H1 (cell line): ENCODE measurements around the gene PODN. TPM values are rescaled to one million over a fixed set of nuclear protein-coding genes. Genes with fewer than 3 reads are reported as not detected.

Experiments
- CTCF ChIA-PET: fragments of 300-600 bp; sonication (Branson Sonifier 250); formaldehyde crosslinking; loops from one replicate; lab custom pipeline; 2021; ENCODE audit not compliant: partially characterized antibody; lab: Charles Lee
- POLR2A ChIA-PET: fragments of 300-600 bp; sonication (Branson Sonifier 250); formaldehyde crosslinking; loops from one replicate; lab custom pipeline; 2021; ENCODE audit warnings: inconsistent platforms; ENCODE audit not compliant: partially characterized antibody; lab: Charles Lee
- DNase-seq, 2 experiments: peaks; one replicate each; pipeline versions ENCODE4 v3.0.0 to v3.0.0-alpha.2; 2010 to 2022; ENCODE audit warnings: low spot score in 2 of 2, low read depth in 1 of 2, mixed read lengths in 1 of 2
- FAIRE-seq: peaks from 2 replicates; lab custom pipeline; 2011; peaks lifted over from hg19 to GRCh38; lab: Jason Lieb, UNC
- H2AFZ ChIP-seq: 2 replicates; pipeline ENCODE4 v1.8.1; 2012; ENCODE audit warnings: low read length, inconsistent platforms
- H2AK5ac ChIP-seq: 2 replicates; pipeline ENCODE4 v1.6.1; 2013; ENCODE audit warnings: low read depth, low read length
- H2BK120ac ChIP-seq: replicated peaks from 2 replicates; pipeline ENCODE3; 2013; ENCODE audit warnings: low read depth, low read length, inconsistent platforms
- H2BK12ac ChIP-seq: 2 replicates; pipeline ENCODE4 v1.6.1; 2013; ENCODE audit warnings: low read depth, low read length
- H2BK15ac ChIP-seq: 2 replicates; pipeline ENCODE4 v1.6.1; 2013; ENCODE audit warnings: low read length
- H2BK20ac ChIP-seq: 2 replicates; pipeline ENCODE4 v1.6.1; 2013; ENCODE audit warnings: low read length
- H2BK5ac ChIP-seq: 2 replicates; pipeline ENCODE4 v1.6.1; 2013; ENCODE audit warnings: low read depth, low read length
- H3K14ac ChIP-seq: 2 replicates; pipeline ENCODE4 v1.6.1; 2013; ENCODE audit warnings: inconsistent platforms; ENCODE audit not compliant: insufficient read length
- H3K18ac ChIP-seq: 2 replicates; pipeline ENCODE4 v1.6.1; 2013; ENCODE audit warnings: low read length; ENCODE audit errors: extremely low read depth
- H3K23ac ChIP-seq: 2 replicates; pipeline ENCODE4 v1.6.1; 2013; ENCODE audit warnings: inconsistent platforms; ENCODE audit not compliant: insufficient read length
- H3K23me2 ChIP-seq: 2 replicates; pipeline ENCODE4 v1.6.1; 2013; ENCODE audit warnings: low read depth, low read length
- H3K27ac ChIP-seq: 2 replicates; pipeline ENCODE4 v1.6.1; 2011; ENCODE audit warnings: low read depth, low read length, inconsistent platforms
- H3K27me3 ChIP-seq, 4 experiments: replicated peaks in 1 of 4; 1 replicate in 1 of 4; 2 replicates in 3 of 4; pipeline versions ENCODE4 v1.6.1 to v1.8.1; 2011 to 2013; ENCODE audit warnings: low read length in 3 of 4, mild to moderate bottlenecking in 3 of 4, inconsistent platforms in 2 of 4, mixed read lengths in 2 of 4, moderate library complexity in 1 of 4; ENCODE audit not compliant: control insufficient read depth in 3 of 4, insufficient read depth in 3 of 4; ENCODE audit errors: extremely low read depth in 1 of 4
- H3K36me3 ChIP-seq, 4 experiments: 2 replicates each; pipeline versions ENCODE4 v1.6.1 to v1.8.1; 2011 to 2013; ENCODE audit warnings: mild to moderate bottlenecking in 4 of 4, low read length in 3 of 4, moderate library complexity in 2 of 4, control low read depth in 1 of 4, inconsistent platforms in 1 of 4; ENCODE audit not compliant: insufficient read depth in 4 of 4, control insufficient read depth in 2 of 4
- H3K4ac ChIP-seq: replicated peaks from 2 replicates; pipeline ENCODE3; 2013; ENCODE audit warnings: low read length, low read depth, mixed read lengths, inconsistent platforms; ENCODE audit not compliant: insufficient read length
- H3K4me1 ChIP-seq, 4 experiments: replicated peaks in 1 of 4; 1 replicate in 1 of 4; 2 replicates in 3 of 4; pipeline versions ENCODE4 v1.6.1 to v1.8.1; 2011 to 2013; ENCODE audit warnings: low read length in 3 of 4, inconsistent platforms in 2 of 4, mixed read lengths in 1 of 4; ENCODE audit not compliant: insufficient read depth in 4 of 4, control insufficient read depth in 3 of 4
- H3K4me2 ChIP-seq, 2 experiments: 2 replicates each; pipeline versions ENCODE4 v1.6.1 to v1.8.1; 2011 to 2013; ENCODE audit warnings: low read depth in 2 of 2, low read length in 2 of 2, control low read depth in 1 of 2, inconsistent platforms in 1 of 2, mild to moderate bottlenecking in 1 of 2; ENCODE audit not compliant: insufficient read depth in 1 of 2
- H3K4me3 ChIP-seq, 4 experiments: fragments of 200-600, 300-600 bp in 1 of 4; sonication (generic), shearing (Covaris generic), sonication (Bioruptor Twin) in 1 of 4; 2 replicates each; pipeline versions ENCODE4 v1.5.1 to v1.8.1; 2011 to 2016; ENCODE audit warnings: low read length in 4 of 4, low read depth in 3 of 4, control low read depth in 2 of 4, inconsistent platforms in 2 of 4, mild to moderate bottlenecking in 2 of 4, mixed read lengths in 1 of 4, moderate library complexity in 1 of 4; ENCODE audit not compliant: insufficient read depth in 2 of 4; ENCODE audit errors: extremely low read depth in 1 of 4
- H3K56ac ChIP-seq: replicated peaks from 2 replicates; pipeline ENCODE3; 2013; ENCODE audit warnings: low read depth, mild to moderate bottlenecking, mixed read lengths, low read length, inconsistent platforms; ENCODE audit not compliant: insufficient read length
- H3K79me1 ChIP-seq: 2 replicates; pipeline ENCODE4 v1.6.1; 2013; ENCODE audit warnings: low read depth, low read length, control low read depth
- H3K79me2 ChIP-seq, 2 experiments: 2 replicates each; pipeline versions ENCODE4 v1.6.1 to v1.8.1; 2012 to 2013; ENCODE audit warnings: low read length in 2 of 2, mild to moderate bottlenecking in 2 of 2, inconsistent platforms in 1 of 2; ENCODE audit not compliant: insufficient read depth in 2 of 2, control insufficient read depth in 1 of 2
- H3K9ac ChIP-seq, 4 experiments: replicated peaks in 1 of 4; 1 replicate in 1 of 4; 2 replicates in 3 of 4; pipeline versions ENCODE4 v1.6.1 to v1.8.1; 2011 to 2013; ENCODE audit warnings: low read depth in 3 of 4, low read length in 3 of 4, control low read depth in 2 of 4, mild to moderate bottlenecking in 2 of 4, moderate library complexity in 2 of 4, inconsistent platforms in 1 of 4; ENCODE audit errors: extremely low read depth in 1 of 4
- H3K9me3 ChIP-seq, 2 experiments: 2 replicates each; pipeline versions ENCODE4 v1.6.1 to v1.8.1; 2012 to 2013; ENCODE audit warnings: mild to moderate bottlenecking in 2 of 2, moderate library complexity in 2 of 2, control low read depth in 1 of 2, inconsistent platforms in 1 of 2, low read depth in 1 of 2, low read length in 1 of 2, mixed read lengths in 1 of 2; ENCODE audit not compliant: insufficient read depth in 2 of 2
- H4K20me1 ChIP-seq, 2 experiments: replicated peaks in 1 of 2; 2 replicates each; pipeline versions ENCODE3 to v1.8.1; 2011 to 2013; ENCODE audit warnings: inconsistent platforms in 2 of 2, low read length in 2 of 2, mild to moderate bottlenecking in 1 of 2; ENCODE audit not compliant: insufficient read depth in 2 of 2, control insufficient read depth in 1 of 2
- H4K5ac ChIP-seq: 2 replicates; pipeline ENCODE4 v1.6.1; 2013; ENCODE audit warnings: low read length, low read depth, mixed read lengths, inconsistent platforms; ENCODE audit not compliant: insufficient read length
- H4K8ac ChIP-seq: 2 replicates; pipeline ENCODE4 v1.8.0; 2013; ENCODE audit warnings: mild to moderate bottlenecking, moderate library complexity, low read length, inconsistent platforms; ENCODE audit not compliant: insufficient read depth; ENCODE audit errors: extremely low read depth
- H4K91ac ChIP-seq: replicated peaks from 2 replicates; pipeline ENCODE3; 2013; ENCODE audit warnings: low read length, mixed read lengths, inconsistent platforms; ENCODE audit not compliant: insufficient read length
- CEBPB ChIP-seq: IDR thresholded peaks from 2 replicates; pipeline ENCODE4 v1.6.1; 2012; ENCODE audit warnings: low read depth, low read length
- CHD1 ChIP-seq: IDR thresholded peaks from 2 replicates; pipeline ENCODE4 v1.6.1; 2012; ENCODE audit warnings: low read depth, low read length, improper control_type of control experiment
- CREB1 ChIP-seq: IDR thresholded peaks from 2 replicates; pipeline ENCODE4 v1.6.1; 2012; ENCODE audit warnings: inconsistent platforms
- EP300 ChIP-seq, 2 experiments: IDR thresholded peaks; 1 replicate in 1 of 2; 2 replicates in 1 of 2; pipeline ENCODE4 v1.6.1; 2011 to 2012; ENCODE audit warnings: low read depth in 2 of 2, low read length in 2 of 2, mild to moderate bottlenecking in 2 of 2, borderline replicate concordance in 1 of 2, inconsistent platforms in 1 of 2, moderate library complexity in 1 of 2
- FOSL1 ChIP-seq: IDR thresholded peaks from 2 replicates; pipeline ENCODE4 v1.6.1; 2011; ENCODE audit warnings: mild to moderate bottlenecking, low read depth, low read length, moderate library complexity; ENCODE audit not compliant: insufficient read depth
- JUN ChIP-seq: IDR thresholded peaks from 2 replicates; pipeline ENCODE4 v1.6.1; 2011; ENCODE audit warnings: low read depth, mild to moderate bottlenecking, improper control_type of control experiment, low read length
- RAD21 ChIP-seq, 2 experiments: IDR thresholded peaks in 1 of 2; conservative IDR thresholded peaks in 1 of 2; 2 replicates each; pipeline ENCODE4 v1.6.1; 2011; ENCODE audit warnings: low read depth in 2 of 2, low read length in 2 of 2, improper control_type of control experiment in 1 of 2, inconsistent platforms in 1 of 2, mild to moderate bottlenecking in 1 of 2, moderate library complexity in 1 of 2
- SP1 ChIP-seq: IDR thresholded peaks from 2 replicates; pipeline ENCODE4 v1.6.1; 2011; ENCODE audit warnings: low read depth, low read length
- WGBS, 2 experiments: shearing (Covaris generic) in 1 of 2; methylation state at CpG; one replicate each; pipeline versions ENCODE4 v1.1.6 to v1.1.7; 2013 to 2015; ENCODE audit warnings: low lambda C conversion rate in 2 of 2, mixed read lengths in 2 of 2, inconsistent platforms in 1 of 2, low coverage in 1 of 2, missing lambda C conversion rate in 1 of 2; ENCODE audit not compliant: insufficient replicate concordance in 2 of 2, insufficient coverage in 1 of 2, insufficient read length in 1 of 2; ENCODE audit errors: extremely low coverage in 1 of 2, missing lambda C conversion rate in 1 of 2; 5-methylcytosine and 5-hydroxymethylcytosine counted together
- polyA plus RNA-seq, 7 experiments: library from polyadenylated mRNA; depleted of rRNA in 3 of 7; stranded (reverse) in 5 of 7; unstranded in 2 of 7; fragments of >200 nt in 5 of 7; fragments of 200-250 nt in 2 of 7; gene quantifications; 1 replicate in 5 of 7; 2 replicates in 1 of 7; 4 replicates in 1 of 7; pipeline versions ENCODE4 v1.2.1 to v1.2.3, GENCODE V29; 2011 to 2013; ENCODE audit warnings: missing spikeins in 2 of 7, mixed read lengths in 2 of 7
- total RNA-seq: library from RNA; stranded (reverse); fragmentation: NEBNext Ultra II Directional; extraction: Animal tissue kit (Norgen Biotek cat#: 25700); gene quantifications from 2 replicates; pipeline ENCODE4 v1.2.1, GENCODE V29; 2021
- TF ChIP-seq, protein P1 (sequence below): IDR thresholded peaks from 2 replicates; pipeline ENCODE4 v1.6.1; 2012; ENCODE audit warnings: inconsistent platforms

Gene PODN
- total and polyA plus RNA-seq, 2 of the 8 experiments (the other 6 are each of a cell fraction or from before 2014, with no cell fraction given): 0.11 to 0.17 TPM

DNA sequence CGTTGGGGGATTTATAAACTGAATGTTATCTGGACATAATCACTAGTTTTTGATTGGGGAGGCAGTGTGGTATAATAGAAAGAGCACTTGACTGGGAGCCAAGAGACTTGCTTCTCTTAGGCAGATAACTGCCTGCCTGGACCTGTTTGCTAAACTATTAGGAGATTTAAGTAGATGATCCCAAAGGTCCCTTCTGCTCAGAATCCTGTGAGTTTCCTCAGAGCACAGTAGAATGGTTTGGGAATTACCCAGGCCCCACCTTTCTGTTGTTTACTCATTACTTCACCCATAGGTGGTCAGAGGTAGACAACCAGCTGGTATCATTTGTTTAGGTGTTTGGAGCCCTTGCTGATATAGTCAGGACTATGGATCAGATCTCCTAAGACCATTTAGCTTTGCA, 10.3 kb upstream of the PODN start:
- Histone ChIP-seq H3K23me2 (no peaks in the 10 kb centered on the region), H3K56ac (no peak overlapping the region), H4K20me1 (no peaks in the 10 kb centered on the region), H4K8ac (no peak overlapping the region), H2AFZ (no peak overlapping the region), H4K5ac (no peak overlapping the region), H3K14ac (no peak overlapping the region), H4K91ac (no peak overlapping the region), H2BK5ac (no peak overlapping the region), H3K79me1 (no peaks in the 10 kb centered on the region), H2BK20ac (no peak overlapping the region), H3K79me2 (no peaks in the 10 kb centered on the region), H3K4me2 (no peak overlapping the region), H2BK12ac (no peak overlapping the region), H3K27ac (no peak overlapping the region), H3K9ac (no peak overlapping the region), H2BK120ac (no peak overlapping the region), H2AK5ac (no peak overlapping the region), H3K4ac (no peak overlapping the region), H3K23ac (no peak overlapping the region), H3K4me3 (no peak overlapping the region), H3K4me1 (peaks cover 3 to 12% (median 8%) of the 10 kb centered on the region in 4 experiments), H2BK15ac (no peak overlapping the region), H3K27me3 (no peaks in the 10 kb centered on the region), H3K18ac (no peak overlapping the region), H3K9me3 (no peaks in the 10 kb centered on the region), H3K36me3 (no peaks in the 10 kb centered on the region; a peak in 1 of 8 replicates)
- ChIA-PET CTCF (no interaction called here), POLR2A (interaction anchor here (1.1 to 1.5 kb wide), 2 partner anchors 8 to 37 kb away, joined by 3 read pairs; no protein-coding TSS in a partner anchor)
- DNase-seq (no peak), FAIRE-seq (no peak)
- TF ChIP-seq SP1: no peak
- TF ChIP-seq CEBPB: no peak
- no peak for TF ChIP-seq CHD1
- no peak for TF ChIP-seq EP300 (IDR thresholded peaks at IDR 0.05; ENCODE audit: borderline replicate concordance in 1 of 2, low read depth in 2 of 2, low read length in 2 of 2)
- no peak for TF ChIP-seq FOSL1
- TF ChIP-seq CREB1: no peak
- no peak for TF ChIP-seq RAD21 (IDR thresholded peaks at IDR 0.05 in 1 of 2, conservative IDR thresholded peaks at IDR 0.05 in 1 of 2; ENCODE audit: low read depth in 2 of 2, low read length in 2 of 2)
- TF ChIP-seq, protein P1, sequence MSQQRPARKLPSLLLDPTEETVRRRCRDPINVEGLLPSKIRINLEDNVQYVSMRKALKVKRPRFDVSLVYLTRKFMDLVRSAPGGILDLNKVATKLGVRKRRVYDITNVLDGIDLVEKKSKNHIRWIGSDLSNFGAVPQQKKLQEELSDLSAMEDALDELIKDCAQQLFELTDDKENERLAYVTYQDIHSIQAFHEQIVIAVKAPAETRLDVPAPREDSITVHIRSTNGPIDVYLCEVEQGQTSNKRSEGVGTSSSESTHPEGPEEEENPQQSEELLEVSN: no peak
- no peak for TF ChIP-seq JUN
- WGBS, 2 experiments: 31% methylated on average over 1 of the region's 1 CpG; no CpG with 5 or more reads in 1 of the 2 experiments
